ENCODE data around the gene TCF12.

DNA sequence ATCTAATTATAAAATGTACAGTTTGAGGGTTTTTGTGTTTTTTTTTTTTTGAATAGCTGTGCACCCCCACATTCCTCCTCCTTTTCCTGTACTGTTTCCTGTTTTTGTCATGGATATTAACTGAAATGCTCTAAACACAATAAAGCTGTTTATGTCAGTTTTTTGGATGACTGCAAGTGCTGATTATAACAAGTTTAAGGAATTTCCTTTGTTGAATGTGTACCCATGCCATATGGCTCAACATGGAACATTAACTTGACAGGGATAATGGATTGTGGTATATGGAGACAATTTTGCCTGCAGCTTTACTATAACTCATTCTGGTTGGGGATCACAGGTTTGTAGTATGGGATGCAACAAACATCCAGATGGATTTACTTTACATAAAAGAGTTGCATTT, 216.4 kb downstream of the TCF12 start:
- TF ChIP-seq, protein P1, sequence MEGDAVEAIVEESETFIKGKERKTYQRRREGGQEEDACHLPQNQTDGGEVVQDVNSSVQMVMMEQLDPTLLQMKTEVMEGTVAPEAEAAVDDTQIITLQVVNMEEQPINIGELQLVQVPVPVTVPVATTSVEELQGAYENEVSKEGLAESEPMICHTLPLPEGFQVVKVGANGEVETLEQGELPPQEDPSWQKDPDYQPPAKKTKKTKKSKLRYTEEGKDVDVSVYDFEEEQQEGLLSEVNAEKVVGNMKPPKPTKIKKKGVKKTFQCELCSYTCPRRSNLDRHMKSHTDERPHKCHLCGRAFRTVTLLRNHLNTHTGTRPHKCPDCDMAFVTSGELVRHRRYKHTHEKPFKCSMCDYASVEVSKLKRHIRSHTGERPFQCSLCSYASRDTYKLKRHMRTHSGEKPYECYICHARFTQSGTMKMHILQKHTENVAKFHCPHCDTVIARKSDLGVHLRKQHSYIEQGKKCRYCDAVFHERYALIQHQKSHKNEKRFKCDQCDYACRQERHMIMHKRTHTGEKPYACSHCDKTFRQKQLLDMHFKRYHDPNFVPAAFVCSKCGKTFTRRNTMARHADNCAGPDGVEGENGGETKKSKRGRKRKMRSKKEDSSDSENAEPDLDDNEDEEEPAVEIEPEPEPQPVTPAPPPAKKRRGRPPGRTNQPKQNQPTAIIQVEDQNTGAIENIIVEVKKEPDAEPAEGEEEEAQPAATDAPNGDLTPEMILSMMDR (IDR thresholded peaks at IDR 0.05) = no peak
- no peak for TF ChIP-seq POLR2A (IDR thresholded peaks at IDR 0.05)
